Hepatocyte (in vitro differentiated cells): ENCODE measurements around the gene NDFIP2. TPM values are rescaled to one million over a fixed set of nuclear protein-coding genes. Genes with fewer than 3 reads are reported as not detected.

Source experiments
- DNase-seq: peaks from one replicate; pipeline ENCODE4 v3.0.0-alpha.2; 2016; ENCODE audit warnings: low spot score
- H2AFZ ChIP-seq: fragments of 200-600 bp; sonication (generic); 2 replicates; pipeline ENCODE4 v1.6.0; 2016; ENCODE audit warnings: antibody characterized with exemption, mild to moderate bottlenecking
- H3K27ac ChIP-seq: fragments of 200-600 bp; sonication (generic); 2 replicates; pipeline ENCODE4 v1.5.1; 2016; ENCODE audit warnings: mild to moderate bottlenecking
- H3K27me3 ChIP-seq: fragments of 200-600 bp; sonication (generic); 2 replicates; pipeline ENCODE4 v1.6.1; 2016
- H3K36me3 ChIP-seq: fragments of 200-600 bp; sonication (generic); replicated peaks from 2 replicates; pipeline ENCODE4 v1.5.1; 2016; ENCODE audit warnings: low read depth; ENCODE audit not compliant: insufficient read depth
- H3K4me1 ChIP-seq: fragments of 200-600 bp; sonication (generic); 2 replicates; pipeline ENCODE4 v1.5.1; 2016; ENCODE audit warnings: mild to moderate bottlenecking, moderate library complexity; ENCODE audit not compliant: insufficient read depth
- H3K4me2 ChIP-seq: fragments of 200-600 bp; sonication (generic); 2 replicates; pipeline ENCODE4 v1.6.0; 2016
- H3K4me3 ChIP-seq: fragments of 200-600 bp; sonication (generic); 2 replicates; pipeline ENCODE4 v1.5.1; 2016; ENCODE audit warnings: mild to moderate bottlenecking
- H3K79me2 ChIP-seq: fragments of 200-600 bp; sonication (generic); 2 replicates; pipeline ENCODE4 v1.6.0; 2017; ENCODE audit warnings: mild to moderate bottlenecking
- H3K9me2 ChIP-seq: fragments of 200-600 bp; sonication (generic); replicated peaks from 2 replicates; pipeline ENCODE4 v1.6.0; 2017; ENCODE audit warnings: mild to moderate bottlenecking; ENCODE audit not compliant: insufficient read depth
- H3K9me3 ChIP-seq: fragments of 200-600 bp; sonication (generic); 2 replicates; pipeline ENCODE4 v1.5.1; 2016; ENCODE audit warnings: low read depth, mild to moderate bottlenecking
- H4K20me1 ChIP-seq: fragments of 200-600 bp; sonication (generic); 2 replicates; pipeline ENCODE4 v1.6.0; 2016; ENCODE audit warnings: mild to moderate bottlenecking; ENCODE audit not compliant: insufficient read depth, poor library complexity, severe bottlenecking
- CTCF ChIP-seq: fragments of 200-600 bp; sonication (generic); IDR thresholded peaks from 2 replicates; pipeline ENCODE4 v1.5.1; 2016; ENCODE audit warnings: antibody characterized with exemption, mild to moderate bottlenecking; ENCODE audit not compliant: poor library complexity
- EZH2 ChIP-seq: fragments of 200-600 bp; sonication (generic); IDR thresholded peaks from 2 replicates; pipeline ENCODE4 v1.6.1; 2016; ENCODE audit warnings: antibody characterized with exemption, mild to moderate bottlenecking, borderline replicate concordance
- EZH2phosphoT487 ChIP-seq: fragments of 200-600 bp; sonication (generic); IDR thresholded peaks from one replicate; pipeline ENCODE4 v1.6.1; 2018; ENCODE audit warnings: antibody characterized with exemption, mild to moderate bottlenecking, low read depth, moderate library complexity; ENCODE audit not compliant: unreplicated experiment, severe bottlenecking
- WGBS: methylation state at CpG from one replicate; pipeline ENCODE4 v1.1.6; 2016; ENCODE audit warnings: low lambda C conversion rate; ENCODE audit errors: missing lambda C conversion rate; 5-methylcytosine and 5-hydroxymethylcytosine counted together
- polyA plus RNA-seq: library from polyadenylated mRNA; unstranded; fragments of >200 nt; fragmentation: Nextera tagmentation; extraction: Ambion mirVana; gene quantifications from 2 replicates; pipeline ENCODE4 v1.2.1, GENCODE V29; 2016
- total RNA-seq: library from RNA; depleted of rRNA; stranded (reverse); fragments of >200 nt; gene quantifications from 2 replicates; pipeline ENCODE4 v1.2.3, GENCODE V29; 2014

NDFIP2 gene
- total and polyA plus RNA-seq, 2 experiments from 2014 or later = 54.4 to 80.2 TPM

DNA sequence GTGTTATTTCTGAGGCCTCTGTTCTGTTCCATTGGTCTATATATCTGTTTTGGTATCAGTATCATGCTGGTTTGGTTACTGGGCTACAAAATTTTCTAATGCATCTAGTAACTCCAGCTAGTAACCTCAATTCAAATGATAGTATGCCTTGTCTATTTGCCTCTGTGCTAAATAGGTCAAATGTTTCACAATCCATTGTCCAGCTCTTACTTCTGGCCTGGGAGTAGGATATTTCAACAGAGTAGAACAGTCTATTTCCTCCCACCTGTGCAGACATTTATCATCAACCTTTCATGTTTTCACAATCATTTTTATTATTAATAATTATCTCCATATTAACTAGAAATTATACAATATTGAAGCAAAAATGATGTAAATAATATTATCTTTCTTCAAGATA, 18.1 kb upstream of the NDFIP2 start:
- Histone ChIP-seq H4K20me1 (no peaks in the 10 kb centered on the region), H3K27ac (no peak overlapping the region), H3K4me3 (no peak overlapping the region), H3K36me3 (no peaks in the 10 kb centered on the region), H3K4me2 (no peak overlapping the region), H3K4me1 (no peaks in the 10 kb centered on the region), H2AFZ (no peak overlapping the region), H3K79me2 (no peaks in the 10 kb centered on the region), H3K9me3 (no peaks in the 10 kb centered on the region), H3K27me3 (no peaks in the 10 kb centered on the region), H3K9me2 (no peaks in the 10 kb centered on the region)
- no peak for DNase-seq
- TF ChIP-seq CTCF = no peak
- no peak for TF ChIP-seq EZH2phosphoT487
- no peak for TF ChIP-seq EZH2

GRCh38 chr13:79463604-79464003, 17.4 kb upstream of the NDFIP2 start:
- Histone ChIP-seq H3K36me3 (no peaks in the 10 kb centered on the region), H3K27ac (no peak overlapping the region), H3K79me2 (no peaks in the 10 kb centered on the region), H3K27me3 (no peaks in the 10 kb centered on the region), H2AFZ (no peak overlapping the region), H3K4me1 (no peaks in the 10 kb centered on the region), H4K20me1 (no peaks in the 10 kb centered on the region), H3K4me3 (no peak overlapping the region), H3K4me2 (no peak overlapping the region), H3K9me2 (no peaks in the 10 kb centered on the region), H3K9me3 (no peaks in the 10 kb centered on the region)
- DNase-seq = no peak
- TF ChIP-seq EZH2 (no peak), CTCF (no peak), EZH2phosphoT487 (no peak)
- 100% methylated on average over 1 of the region's 1 CpG for WGBS

GRCh38 chr13:79466872-79467271, 14.1 kb upstream of the NDFIP2 start:
- H3K9me2 ChIP-seq = no peaks in the 10 kb centered on the region
- H3K4me1 ChIP-seq = no peaks in the 10 kb centered on the region
- H4K20me1 ChIP-seq = no peaks in the 10 kb centered on the region
- TF ChIP-seq CTCF (no peak), EZH2phosphoT487 (no peak), EZH2 (no peak)
- H3K36me3 ChIP-seq = no peaks in the 10 kb centered on the region
- no peak overlapping the region for H3K4me2 ChIP-seq
- no peak overlapping the region for H3K4me3 ChIP-seq
- WGBS = 17% methylated on average over 2 of the region's 2 CpGs
- H3K27me3 ChIP-seq = no peaks in the 10 kb centered on the region
- H3K9me3 ChIP-seq = no peaks in the 10 kb centered on the region
- no peak for DNase-seq
- peak overlapping the region; percentile 4 for H3K27ac ChIP-seq
- no peaks in the 10 kb centered on the region for H3K79me2 ChIP-seq
- no peak overlapping the region for H2AFZ ChIP-seq

DNA sequence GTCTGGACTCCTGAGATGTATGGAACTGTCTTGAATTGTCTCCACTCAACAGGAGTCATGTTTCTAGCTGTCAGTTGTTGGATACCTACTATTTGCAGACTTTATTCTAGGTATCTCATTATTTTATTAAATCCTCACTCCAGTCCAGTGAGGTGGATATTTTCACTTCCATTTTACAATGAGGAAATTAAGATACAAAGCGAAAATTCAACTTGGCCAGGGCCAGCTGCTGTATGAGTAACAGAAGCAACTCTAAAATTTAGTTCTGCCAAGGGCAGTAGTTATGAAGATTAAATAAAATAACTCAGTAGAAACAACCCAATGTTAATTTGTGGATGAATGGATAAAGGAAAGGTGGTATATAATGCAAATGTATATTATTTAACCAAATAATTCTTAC, 12.6 kb upstream of the NDFIP2 start:
- Histone ChIP-seq H3K4me3 (no peak overlapping the region), H3K9me3 (no peaks in the 10 kb centered on the region), H3K9me2 (no peaks in the 10 kb centered on the region), H2AFZ (no peak overlapping the region), H3K36me3 (no peaks in the 10 kb centered on the region), H3K27me3 (no peaks in the 10 kb centered on the region), H3K4me1 (no peaks in the 10 kb centered on the region), H3K27ac (no peak overlapping the region), H3K79me2 (no peaks in the 10 kb centered on the region), H3K4me2 (no peak overlapping the region), H4K20me1 (no peaks in the 10 kb centered on the region)
- TF ChIP-seq EZH2phosphoT487 (no peak), CTCF (no peak), EZH2 (no peak)
- no peak for DNase-seq
- 91% methylated on average over 1 of the region's 1 CpG for WGBS
